HG02623 (cell line): ENCODE results near the gene DNAJB6.

ENCODE experiments used
- ATAC-seq: cut with Tn5 transposase; IDR thresholded peaks from one replicate; pipeline ENCODE4 v1.9.1; 2021; ENCODE audit warnings: moderate library complexity; ENCODE audit not compliant: unreplicated experiment

DNAJB6 gene

DNA sequence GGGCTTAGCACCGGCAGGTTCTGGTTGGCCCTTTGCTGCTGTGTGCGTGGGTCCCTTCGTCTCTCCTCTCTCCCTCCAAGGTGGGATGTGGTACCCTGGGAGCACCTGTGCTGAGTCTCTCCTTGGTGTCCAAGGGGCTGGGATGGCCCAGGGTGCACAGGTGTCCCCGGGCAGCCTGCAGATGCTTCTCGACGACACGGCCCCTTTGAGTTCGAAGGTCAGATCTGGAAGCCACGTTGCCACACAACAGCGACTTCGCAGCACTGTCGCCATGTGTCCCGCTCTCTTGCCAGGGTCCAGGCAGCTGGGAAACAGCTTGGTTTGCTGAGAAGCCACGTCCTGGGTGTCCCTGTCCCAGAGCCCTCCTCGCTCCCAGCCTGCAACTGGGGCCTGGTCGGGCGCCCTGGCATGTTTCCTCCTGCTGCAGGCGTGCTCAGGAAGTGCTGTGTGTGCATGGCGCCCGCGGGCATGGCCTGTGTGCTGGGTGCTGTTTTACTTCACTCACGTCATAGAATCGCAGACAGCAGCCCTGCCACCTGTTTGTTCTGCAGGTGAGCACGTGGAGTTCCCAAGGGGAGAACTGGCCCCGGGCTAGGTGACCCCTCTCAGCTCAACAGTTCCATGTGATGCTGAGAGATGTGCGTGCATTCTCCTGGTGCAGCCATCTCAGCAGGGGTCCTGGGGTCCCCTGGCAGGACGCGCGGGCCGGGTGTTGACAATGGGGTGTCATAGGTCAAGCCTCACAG, 70.9 kb downstream of the DNAJB6 start:
- ATAC-seq: no peak

DNA sequence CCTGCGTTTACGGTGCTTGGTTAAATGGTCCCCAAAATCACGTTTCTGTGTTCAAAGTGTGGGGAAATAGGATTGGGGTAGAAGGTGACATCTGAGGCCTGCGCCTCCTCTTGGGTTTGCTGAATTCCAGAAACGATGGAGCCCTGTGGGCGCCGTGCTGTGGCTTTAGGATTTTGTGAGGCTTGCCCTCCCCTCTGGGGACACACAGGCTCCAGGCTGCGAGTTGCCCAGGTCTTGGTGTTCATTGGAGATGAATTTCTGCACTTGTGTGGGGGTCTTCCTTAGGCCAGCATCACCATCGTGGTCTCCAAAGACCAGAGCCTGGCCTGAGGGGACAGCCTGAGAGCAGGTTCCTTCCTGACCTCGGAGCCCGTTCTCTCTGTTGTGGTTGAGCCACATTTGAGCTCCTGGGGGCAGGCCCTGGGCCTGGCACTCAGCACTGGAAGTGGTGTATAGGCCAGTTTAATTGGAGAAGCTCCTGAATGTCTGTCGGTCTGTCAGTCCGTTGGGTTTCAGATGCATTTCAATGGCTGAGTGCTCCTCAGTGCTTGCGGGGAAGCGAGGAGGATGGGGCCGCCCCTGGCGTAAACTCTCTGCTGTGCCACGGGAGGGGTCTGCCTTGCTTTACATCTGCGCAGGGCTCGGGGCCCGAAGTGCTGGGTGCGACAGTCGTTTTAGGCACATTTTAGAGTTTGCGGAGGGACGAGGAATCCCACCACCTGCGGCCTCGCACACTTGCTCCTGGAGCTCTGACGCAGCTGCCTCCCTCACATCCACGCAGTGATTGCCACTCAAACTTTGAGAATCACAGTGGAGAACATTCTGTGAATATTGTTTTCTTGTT, 71.7 kb downstream of the DNAJB6 start:
- no peak for ATAC-seq

DNA sequence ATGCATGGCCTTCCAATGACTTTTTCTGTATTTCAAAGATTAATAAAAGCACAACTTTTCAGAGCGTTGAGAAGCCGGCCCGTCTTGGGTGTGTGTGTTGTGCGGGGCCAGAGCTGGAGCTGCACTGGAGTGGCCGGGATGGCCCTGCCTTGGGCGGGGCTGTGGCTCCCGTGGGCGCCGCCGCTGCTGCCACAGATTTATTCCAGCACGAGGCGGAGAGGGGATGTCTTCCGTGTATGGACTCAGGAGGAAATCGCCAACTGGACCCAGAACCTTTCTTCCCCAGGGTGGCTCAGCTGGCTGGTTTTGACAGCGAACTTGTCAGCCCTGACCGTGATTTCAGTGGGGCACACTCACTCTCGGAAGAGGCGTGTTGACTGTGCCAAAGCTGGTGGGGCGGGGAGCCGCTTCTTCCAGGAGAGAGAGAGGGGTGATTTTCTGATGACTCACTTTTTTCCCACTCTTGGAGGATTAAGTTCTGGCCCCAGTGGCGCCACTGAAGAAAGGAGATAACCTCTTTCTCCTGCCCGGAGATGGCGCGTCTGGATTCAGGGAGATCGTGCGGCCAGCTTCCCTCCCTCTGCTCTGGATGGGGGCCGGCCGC, 72.4 kb downstream of the DNAJB6 start:
- no peak for ATAC-seq

DNA sequence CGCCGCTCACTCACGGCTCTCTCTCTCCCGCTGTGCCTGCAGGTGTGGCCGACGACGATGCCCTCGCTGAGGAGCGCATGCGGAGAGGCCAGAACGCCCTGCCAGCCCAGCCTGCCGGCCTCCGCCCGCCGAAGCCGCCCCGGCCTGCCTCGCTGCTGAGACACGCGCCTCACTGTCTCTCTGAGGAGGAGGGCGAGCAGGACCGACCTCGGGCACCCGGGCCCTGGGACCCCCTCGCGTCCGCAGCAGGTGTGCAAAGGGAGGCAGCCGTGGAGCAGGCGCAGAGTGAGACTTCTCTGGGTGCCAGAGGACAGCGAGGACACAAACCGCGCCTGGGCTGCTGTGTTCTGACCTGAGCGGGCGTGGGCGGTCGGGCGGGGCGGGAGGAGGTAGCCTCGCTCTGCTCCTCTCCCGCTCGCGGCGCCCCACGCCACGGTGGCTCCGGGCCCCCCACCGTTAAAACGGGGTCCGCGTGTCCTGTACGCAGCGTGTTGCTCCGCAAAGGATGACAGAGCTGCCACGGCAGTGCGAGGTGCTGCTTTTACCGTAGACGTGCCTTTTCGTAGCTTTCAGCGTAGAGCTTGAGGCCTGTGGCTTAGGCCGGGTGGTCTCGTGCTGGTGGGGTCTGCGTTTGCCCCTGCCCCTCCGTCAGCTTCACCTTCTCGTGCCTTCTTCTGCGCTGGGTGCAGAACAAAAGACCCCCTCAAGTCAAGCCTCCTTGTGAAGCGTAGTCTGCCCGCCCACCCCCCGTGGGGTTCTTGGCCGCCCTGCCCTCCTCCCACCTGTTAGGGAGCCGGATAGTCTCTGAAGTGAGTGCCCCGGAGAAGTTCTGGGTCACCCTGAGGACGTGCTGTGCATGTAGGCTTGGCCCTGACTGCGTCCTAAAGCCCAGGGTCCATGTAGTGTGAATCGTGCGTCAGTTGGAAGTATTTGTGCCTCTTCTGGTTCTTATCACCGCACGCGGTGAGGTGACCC, 73.2 kb downstream of the DNAJB6 start:
- no peak for ATAC-seq

DNA sequence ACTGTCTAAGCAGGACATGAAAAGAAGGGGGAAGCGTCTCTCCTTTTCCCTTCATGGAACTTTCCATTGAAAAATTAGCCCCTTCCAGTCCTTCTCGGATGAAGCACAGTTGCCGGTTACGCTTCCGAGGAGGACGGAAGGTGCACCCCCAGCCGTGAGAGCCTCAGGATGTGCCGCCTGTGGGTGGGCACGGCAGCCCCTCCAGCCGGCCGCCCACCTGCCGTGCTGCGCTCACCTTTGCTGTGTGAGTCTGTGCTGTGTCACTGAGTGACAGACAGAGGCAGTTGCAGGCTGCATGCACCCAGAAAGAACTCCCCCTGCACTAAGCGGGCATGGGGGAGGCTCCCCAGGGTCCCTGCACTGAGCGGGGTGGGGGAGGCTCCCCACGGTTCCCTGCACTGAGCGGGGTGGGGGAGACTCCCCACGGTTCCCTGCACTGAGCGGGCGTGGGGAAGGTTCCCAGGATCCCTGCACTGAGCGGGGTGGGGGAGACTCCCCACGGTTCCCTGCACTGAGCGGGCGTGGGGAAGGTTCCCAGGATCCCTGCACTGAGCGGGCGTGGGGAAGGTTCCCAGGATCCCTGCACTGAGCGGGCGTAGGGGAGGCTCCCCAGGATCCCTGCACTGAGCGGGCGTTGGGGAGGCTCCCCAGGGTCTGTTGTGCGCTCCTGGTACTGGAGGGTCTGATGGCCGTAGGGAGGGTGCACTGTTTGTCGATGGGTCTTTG, 74.2 kb downstream of the DNAJB6 start:
- no peak for ATAC-seq

DNA sequence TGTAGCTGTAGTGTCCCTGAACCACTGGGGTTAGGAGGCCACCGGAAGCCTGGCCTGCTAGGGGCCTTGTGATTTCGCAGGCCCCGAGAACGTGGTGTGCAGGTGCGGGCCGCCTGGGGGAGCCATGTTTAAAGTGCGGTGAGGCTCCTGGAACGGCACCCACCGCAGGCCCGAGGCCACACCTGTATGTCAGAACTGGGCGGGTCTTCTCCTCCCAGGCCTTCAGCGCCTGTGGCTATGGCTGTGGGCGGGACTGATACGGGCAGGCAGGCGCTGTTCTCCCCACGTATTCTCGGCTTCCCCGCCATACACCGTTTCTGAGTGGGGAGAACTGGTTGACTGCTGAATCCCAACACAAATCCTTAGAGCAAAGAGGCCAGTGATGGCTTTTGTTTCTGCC, 74.8 kb downstream of the DNAJB6 start:
- ATAC-seq: no peak

DNA sequence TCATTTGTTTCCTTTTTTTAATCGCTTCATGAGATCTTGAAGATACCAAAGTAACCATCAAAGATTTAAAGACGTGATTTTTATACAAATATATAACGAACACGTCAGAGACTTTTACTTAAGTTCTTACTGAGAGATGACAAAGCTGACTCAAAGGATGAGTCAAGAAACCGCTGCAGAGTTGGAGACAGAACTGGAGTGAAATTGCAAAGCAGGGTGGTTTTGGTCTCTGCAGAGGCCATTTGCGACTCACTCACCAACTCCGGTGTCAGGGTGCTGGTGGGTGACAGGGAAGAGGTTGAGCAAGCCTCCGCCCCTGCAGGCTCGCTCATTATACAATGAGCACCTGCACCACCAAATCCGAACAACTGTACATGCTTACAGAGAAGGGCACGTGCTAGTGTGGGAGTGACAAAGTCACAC, 75.2 kb downstream of the DNAJB6 start:
- no peak for ATAC-seq

DNA sequence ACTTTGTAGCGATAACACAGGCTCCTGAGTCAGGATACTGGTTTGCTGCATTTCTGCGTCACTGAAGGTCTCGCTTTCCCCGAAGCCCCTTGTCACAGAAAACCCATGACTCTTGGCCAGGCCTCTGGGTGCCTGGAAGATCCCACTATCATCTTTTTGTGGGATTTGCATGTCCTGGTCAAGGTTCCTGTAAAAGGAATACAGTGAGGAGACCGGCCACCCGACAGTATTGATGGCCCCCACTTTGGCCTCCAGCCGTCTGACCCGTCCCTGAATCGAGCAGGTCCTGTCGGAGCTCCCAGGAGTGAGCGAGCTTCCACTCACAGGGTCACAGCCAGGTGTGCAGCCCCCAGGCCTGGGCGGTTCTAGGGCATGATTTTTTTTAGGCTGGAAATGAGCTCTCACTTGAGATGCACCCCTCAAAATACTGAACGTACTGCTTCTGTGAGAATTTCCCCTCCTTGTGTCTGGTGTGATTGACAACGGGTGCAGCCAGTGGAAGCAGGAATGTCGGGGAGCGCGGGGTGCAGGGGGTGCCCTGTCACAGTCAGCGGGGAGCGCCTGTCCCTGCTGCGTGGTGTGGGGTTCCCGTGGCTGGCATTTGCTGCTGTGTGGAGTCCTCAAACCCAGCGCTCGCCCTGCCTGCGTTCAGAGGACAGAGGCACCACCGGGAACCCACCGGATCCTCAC, 75.8 kb downstream of the DNAJB6 start:
- no peak for ATAC-seq

DNA sequence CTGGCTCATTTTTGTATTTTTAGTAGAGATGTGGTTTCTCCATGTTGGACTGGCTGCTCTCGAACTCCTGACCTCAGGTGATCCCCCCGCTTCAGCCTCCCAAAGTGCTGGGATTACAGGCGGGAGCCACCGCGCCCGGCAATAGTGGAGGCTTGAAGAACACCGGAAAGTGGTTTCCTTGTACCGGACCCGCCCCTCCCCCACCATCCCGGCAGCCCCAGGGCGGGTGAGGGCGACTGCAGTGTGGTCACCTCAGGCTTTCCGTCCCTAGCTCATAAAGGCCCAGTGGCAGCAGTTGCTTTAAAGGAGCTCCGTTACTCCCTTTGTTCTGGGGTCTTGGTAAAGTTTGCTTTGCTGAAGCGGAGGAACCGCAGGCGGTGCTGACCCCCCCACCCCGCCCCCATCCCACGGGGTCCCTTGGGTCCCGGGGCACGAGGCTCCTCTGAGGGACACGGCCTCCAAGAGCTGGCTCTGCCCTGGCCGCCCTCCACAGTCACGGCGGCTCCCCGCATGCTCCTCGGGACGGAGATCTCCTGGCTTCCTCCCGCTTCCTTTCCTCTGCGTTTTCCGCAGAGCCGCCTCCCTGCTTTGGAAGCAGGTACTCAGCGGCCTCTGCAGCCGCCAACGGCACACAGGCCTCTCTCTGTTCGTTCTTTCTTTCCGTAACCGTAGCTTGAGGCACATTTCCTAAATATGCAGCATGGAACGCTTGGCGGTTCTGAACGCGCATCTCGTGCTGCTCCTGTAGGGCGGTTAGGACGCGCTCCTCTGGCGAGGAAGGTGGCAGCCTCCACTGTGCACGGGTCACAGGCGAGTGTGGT, 77.3 kb downstream of the DNAJB6 start:
- no peak for ATAC-seq

DNA sequence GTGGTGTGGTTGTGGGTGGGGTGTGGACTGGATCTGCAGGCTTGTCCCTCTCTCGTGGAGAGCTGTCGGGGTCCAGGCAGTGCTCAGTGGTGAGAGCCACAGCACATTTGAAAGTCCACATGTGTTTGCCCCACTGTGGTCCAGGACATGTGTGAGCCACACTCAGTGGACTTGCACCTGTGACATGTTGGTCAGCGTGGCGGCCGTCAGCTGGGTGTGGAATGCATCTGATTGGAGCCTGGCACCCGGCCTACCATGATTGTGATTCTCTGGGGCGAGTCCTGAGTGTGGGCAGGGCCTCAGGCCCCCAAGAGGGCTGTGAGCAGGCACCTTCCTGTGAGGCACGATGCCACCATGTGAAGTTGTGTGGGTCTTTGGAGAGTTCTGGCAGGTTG, 77.9 kb downstream of the DNAJB6 start:
- no peak for ATAC-seq

DNA sequence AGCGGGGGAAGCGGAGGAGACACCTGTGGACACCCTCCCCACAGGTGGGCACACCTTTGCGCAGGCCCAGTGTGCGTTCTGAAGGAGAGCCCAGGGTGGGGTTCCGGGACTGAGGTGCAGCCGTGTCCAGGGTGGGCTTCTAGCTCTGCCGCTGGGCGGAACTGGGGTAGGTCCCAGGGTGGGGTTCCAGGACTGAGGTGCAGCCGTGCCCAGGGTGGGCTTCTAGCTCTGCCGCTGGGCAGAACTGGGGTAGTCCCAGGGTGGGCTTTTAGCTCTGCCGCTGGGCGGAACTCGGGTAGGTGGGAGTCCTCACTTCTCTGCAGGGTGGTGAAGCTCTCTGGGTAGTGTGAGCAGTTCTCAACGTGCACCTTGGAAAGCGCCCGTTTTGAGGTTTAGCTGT, 78.7 kb downstream of the DNAJB6 start:
- no peak for ATAC-seq

DNA sequence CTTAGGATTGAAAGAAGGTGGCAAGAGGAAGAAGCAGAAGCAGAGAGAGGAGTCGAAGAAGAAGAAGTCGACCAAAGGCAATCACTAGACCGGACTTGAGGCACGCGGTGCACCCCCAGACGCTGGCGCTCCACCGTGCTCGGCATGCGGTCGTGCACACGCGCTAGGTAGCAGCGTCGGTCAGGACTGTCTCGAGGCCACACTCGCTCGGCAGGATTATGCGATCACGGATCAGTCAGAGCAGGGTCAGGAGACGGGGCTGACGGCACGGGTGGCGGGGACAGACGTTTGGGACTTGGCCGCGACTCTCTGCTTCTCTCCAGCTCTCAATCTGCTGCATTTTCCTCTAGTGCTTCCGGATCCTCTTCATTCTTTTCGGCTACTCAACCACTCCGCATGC, 79.2 kb downstream of the DNAJB6 start:
- no peak for ATAC-seq

DNA sequence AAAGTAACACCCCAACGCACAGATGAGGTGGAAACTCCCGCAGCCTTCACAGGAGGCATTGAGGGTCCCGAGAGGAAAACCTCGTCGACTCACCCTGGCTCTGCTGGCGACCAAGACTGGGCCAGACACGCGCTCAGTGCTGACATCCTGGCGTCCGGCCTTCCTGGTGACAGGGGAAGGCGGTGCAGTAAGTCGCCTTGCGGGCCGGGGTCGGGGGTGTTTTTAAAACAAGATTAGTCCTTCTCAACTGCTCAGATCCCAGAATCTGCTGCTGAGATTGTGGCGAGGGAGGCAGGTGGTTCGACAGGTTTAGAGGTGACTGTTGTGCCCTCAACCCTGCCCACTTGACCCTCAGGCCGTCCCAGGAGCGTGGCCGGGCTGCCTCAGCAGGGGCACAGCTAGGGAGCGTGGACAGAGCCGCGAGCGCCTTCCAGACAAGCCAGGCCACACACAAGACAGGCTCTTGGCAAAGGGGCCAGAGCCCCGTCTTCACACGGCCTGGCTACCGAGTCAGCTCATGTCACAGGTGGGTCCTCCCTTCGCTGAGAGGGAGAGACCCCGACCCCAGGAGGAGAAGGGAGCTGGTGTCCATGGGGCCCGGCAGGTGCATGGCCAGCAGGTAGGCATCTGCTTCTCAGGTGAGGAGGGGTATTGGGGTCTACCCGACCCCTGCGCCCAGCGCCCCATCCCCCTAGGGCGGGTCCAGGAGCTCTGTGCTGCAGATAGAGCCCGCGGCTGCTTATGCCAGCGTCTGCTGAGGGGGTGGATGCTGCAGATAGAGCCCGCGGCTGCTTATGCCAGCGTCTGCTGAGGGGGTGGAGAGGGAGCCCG, 81.6 kb downstream of the DNAJB6 start:
- ATAC-seq: no peak

DNA sequence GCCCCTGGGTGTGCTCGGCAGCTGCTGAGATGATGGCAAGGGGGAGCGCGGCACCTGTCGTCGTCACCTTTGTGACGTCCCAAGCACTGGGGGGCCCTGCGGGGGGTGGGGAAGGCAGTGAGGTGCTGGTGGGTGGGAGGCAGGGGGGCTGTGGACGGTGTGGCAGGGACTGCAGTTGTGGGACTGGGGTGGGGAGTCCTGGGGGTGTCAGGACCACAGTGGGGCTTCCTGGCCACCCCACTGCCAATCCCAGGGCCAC, 82.2 kb downstream of the DNAJB6 start:
- ATAC-seq: no peak

DNA sequence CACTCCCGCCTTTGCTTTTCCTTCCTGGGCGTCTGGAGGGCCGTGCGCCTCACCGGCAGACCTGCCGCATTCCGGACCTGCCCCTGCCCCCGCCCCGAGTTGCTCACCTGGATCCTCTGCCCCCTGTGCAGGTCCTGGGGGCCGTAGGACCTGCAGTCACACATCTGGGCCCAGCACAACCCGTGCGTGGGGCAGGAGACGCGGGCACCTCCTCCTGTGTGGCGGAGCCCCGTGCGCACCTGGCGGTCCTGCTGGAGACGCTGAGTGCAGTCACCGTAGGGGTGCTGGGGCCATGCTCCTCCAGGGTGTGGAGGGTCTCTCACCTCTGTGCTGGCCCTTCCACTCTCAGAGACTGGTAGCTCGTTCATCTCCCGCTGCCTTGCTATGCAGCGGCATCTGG, 85.5 kb downstream of the DNAJB6 start:
- no peak for ATAC-seq

DNA sequence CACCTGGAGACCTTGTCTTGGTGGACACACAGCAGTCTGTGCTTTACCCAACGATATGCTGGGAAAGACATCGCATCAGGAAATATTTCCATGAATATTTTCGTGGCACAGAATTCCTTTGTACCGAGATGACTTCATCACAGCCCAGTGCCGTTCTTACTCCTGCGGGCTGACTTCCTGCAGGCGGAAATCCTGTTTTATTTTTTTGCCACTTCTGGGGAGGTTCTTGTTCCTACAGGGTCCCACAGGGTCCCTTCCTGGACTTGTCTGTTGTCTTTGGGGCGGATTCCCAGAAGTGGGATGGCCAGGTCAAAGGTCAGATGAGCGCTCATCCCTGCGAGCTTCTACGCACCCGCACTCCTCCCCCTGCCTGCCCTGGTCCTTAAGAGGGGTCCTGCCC, 86.5 kb downstream of the DNAJB6 start:
- no peak for ATAC-seq

DNA sequence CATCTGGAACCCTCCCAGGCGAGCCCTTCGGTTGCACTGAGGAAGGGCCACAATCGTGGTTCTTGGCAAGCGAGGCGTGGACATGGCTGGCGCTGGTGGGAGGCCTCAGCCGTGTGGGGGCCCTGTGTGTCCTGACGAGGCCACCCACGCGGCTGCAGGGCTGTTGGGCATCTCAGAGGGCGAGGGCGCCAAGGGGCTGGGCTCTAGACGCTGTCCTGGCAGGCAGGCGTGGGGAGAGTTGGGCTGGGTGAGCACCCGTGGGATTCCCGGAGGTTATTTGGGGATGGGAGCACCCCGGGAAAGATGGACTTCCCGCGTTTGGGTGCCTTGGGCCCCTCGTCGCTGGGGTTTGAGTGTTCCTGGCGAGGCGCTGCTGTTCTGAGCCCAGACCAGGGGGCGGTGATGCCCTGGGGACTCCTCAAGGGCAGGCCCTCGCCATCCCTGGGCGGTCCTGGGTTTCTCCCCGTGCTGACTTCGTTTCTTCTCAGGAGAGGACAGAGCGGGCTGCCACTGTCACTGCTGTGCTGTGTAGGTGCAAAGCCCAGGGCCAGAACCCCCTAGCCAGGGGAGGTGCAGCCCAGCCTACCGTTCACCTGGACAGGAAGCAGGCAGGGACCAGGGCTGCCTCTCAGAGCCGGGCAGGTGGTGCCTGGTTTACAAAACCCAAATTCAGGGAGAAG, 87.2 kb downstream of the DNAJB6 start:
- no peak for ATAC-seq
